ENCODE data around the gene ANK3. TPM values are rescaled to one million over a fixed set of nuclear protein-coding genes. Genes with fewer than 3 reads are reported as not detected.

The ANK3 gene
- total RNA-seq, 1 experiment from 2014 or later = 4.1 TPM

GRCh38 chr10:60182691-60183090 lies 207.0 kb downstream of the ANK3 start:
- no peak for DNase-seq (ENCODE audit: low read depth)

GRCh38 chr10:60176925-60177324 lies 212.8 kb downstream of the ANK3 start:
- no peak for DNase-seq (ENCODE audit: low read depth)

DNA sequence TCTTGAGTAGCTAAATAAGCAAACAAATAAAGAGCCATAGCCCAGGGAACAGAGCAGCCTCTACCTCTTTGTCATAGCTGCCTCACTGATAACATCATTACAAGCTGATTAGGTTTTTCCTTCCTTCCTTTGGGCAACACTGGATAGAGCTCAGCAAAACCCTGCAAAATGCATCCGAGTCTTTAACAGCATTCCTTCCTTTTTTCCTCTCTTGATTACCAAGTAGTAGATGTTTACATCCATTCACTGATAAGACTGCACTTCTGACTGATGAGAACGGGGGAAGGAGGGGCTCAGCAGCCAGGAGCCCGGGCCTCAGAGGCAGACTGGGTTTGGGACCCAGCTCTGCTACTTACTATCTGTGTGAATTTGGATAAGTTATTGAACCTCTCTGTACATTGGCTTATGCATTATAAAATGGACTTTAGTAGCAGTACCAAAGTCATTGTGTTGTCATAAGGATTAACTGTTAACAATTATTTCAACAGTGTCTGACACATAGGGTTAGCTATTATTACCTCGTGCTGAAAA lies 214.2 kb downstream of the ANK3 start:
- DNase-seq (ENCODE audit: low read depth) = peak; percentile 37

DNA sequence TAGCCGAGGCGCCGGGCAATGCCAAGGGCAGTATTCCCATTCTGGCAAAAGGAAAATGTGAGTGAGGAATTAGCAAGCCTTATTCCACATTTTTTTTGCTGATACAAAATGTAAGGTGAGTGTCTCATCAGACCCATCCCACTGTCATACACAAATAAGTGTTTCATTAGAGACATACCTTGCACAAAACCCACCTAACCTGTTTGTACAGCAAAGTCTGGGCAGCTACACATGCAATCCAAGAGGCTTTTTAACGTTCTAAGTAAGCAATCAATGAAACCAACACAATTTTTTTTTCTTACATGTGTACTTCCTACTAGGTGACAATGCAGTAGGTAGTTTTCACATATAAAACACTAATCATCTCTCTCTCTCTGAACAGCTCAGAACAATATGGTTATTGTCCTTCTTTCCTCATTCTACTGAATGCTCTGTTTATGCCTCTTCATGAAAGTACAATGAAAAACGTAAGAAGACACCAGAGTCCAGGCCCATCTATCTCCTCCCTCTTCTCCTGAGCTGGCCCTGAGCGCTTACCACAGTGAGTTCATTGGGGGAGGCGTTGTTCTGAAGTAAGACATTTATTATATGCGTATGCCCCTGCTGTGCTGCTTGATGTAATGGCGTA lies 217.2 kb downstream of the ANK3 start:
- no peak for DNase-seq (ENCODE audit: low read depth)

- no peak for DNase-seq (ENCODE audit: low read depth)
Measured at GRCh38 chr10:60171436-60172013, 218.2 kb downstream of the ANK3 start.

DNA sequence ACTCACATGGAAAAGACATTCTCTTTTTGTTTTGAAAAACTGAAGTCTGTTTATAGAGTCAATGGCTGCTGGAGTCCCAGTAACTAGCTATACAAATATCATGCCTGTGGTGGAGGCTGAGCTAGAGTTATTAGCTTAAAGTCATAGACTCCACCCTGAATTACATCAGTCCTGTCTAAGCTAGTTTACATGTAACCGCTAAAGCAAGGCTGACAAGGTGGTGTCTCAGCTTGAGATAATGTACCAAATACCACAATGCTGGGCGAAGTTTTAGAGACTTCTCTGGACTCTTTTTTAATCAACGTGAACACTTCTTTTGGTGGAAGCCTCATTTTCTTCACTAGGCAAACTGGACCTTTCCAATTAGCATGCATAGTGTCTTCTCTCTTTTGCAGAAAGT lies 219.4 kb downstream of the ANK3 start:
- no peak for DNase-seq (ENCODE audit: low read depth)

- DNase-seq (ENCODE audit: low read depth) = no peak
Measured at GRCh38 chr10:60169111-60169510, 220.6 kb downstream of the ANK3 start.

GRCh38 chr10:60167050-60167449 lies 222.6 kb downstream of the ANK3 start:
- DNase-seq (ENCODE audit: low read depth) = no peak

GRCh38 chr10:60163786-60164185 lies 225.9 kb downstream of the ANK3 start:
- DNase-seq (ENCODE audit: low read depth) = no peak

DNA sequence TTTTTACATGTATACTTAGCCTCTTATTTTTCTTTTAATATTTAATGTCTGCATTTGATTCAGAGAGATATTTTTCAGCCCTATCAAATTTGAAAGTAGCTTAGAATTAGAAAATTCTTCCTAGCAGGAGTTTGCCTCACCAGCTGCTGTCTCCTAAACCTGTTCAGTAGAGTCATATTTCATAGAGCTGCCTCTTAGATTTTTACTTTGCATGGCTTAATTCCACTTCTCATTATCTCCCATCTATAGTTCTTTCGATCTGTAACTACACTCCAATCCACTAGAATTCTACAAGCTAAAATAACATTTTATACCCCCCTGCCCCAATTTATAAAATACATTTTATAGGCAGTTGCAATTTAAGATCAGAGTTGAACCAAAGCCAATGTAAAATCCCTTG lies 227.0 kb downstream of the ANK3 start:
- DNase-seq (ENCODE audit: low read depth) = no peak

GRCh38 chr10:60155943-60156683 lies 233.6 kb downstream of the ANK3 start:
- DNase-seq (ENCODE audit: low read depth) = no peak

- DNase-seq (ENCODE audit: low read depth) = no peak
Measured at GRCh38 chr10:60155099-60155877, 234.4 kb downstream of the ANK3 start.

GRCh38 chr10:60149003-60149402 lies 240.7 kb downstream of the ANK3 start:
- no peak for DNase-seq (ENCODE audit: low read depth)

GRCh38 chr10:60148266-60148840 lies 241.3 kb downstream of the ANK3 start:
- peak; percentile 83 for DNase-seq (ENCODE audit: low read depth)

DNA sequence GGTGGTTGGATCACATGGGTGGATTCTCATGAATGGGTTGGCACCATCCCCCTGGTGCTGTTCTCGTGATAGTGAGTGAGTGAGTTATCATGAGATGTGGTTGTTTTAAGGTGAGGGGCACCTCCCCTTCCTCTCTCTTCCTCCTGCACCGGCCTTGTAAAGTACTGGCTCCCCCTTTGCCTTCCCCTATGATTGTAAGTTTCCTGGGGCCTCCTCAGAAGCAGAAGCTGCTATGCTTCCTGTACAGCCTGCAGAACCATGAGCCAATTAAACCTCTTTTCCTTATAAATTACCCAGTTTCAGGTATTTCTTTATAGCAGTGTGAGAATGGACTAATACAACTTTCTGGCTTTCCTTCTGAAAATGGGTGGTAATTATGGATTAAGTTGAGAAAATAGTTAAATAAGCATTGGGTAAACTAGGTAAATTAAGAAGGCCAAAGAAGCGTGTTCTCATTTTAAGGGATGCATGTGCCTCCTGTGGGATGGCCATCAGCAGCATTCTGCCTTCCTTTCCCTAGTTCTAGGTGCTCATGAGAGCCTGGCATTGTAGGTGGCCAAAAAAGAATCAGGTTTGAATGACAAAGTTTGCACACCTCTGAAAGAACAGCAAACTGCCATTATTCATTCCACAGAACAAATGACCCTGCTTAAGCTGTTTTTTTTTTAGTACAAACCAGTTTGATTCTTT lies 242.0 kb downstream of the ANK3 start:
- no peak for DNase-seq (ENCODE audit: low read depth)

GRCh38 chr10:60147025-60147424 lies 242.7 kb downstream of the ANK3 start:
- DNase-seq (ENCODE audit: low read depth) = no peak

- DNase-seq (ENCODE audit: low read depth) = no peak
Measured at GRCh38 chr10:60144099-60144498, 245.6 kb downstream of the ANK3 start.

GRCh38 chr10:60142736-60143135 lies 246.9 kb downstream of the ANK3 start:
- peak; percentile 14 for DNase-seq (ENCODE audit: low read depth)

DNA sequence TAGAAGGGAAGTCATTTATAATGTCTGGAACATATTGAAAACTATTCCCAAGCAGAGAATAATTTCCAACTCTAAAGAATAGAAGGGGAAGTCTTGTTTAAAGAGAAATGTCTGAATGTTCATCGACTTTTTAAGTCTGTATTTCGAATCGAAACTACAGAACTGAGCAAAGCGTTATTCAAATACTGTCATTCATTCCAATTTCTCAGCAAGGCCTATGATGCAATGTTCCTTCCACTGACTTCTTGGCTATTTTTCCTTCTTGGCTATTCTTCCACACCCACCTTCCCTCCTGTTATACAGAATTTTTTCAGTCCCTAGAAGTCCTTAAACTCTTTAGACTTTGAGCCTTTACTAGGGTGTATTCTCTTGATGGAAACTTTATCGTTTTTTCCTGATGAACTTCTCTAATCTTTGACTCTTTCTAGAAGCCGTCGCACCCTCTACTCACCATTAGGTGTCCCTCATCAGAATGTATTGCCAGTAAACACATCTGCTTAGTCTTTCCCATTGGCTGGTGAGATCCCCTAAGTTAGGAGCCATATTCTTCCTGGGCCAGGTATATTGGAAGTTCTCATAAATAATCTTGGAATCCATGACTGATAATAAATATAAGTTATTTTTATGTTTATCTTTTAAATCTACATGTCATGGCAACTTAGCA lies 247.6 kb downstream of the ANK3 start:
- no peak for DNase-seq (ENCODE audit: low read depth)
